H9 (cell line): ENCODE results near the gene CCDC3. TPM values are rescaled to one million over a fixed set of nuclear protein-coding genes. Genes with fewer than 3 reads are reported as not detected.

ENCODE experiments used
- DNase-seq: peaks from one replicate; pipeline ENCODE4 v3.0.0-alpha.2; 2017
- H2AFZ ChIP-seq: one replicate; pipeline ENCODE4 v1.6.1; 2013; ENCODE audit warnings: mild to moderate bottlenecking, low read length, control low read depth, moderate library complexity
- H2AK5ac ChIP-seq: 2 replicates; pipeline ENCODE4 v1.6.1; 2013; ENCODE audit warnings: low read length, control low read depth, mixed read lengths; ENCODE audit not compliant: insufficient read length
- H2BK120ac ChIP-seq: one replicate; pipeline ENCODE4 v1.6.1; 2013; ENCODE audit warnings: low read depth, mild to moderate bottlenecking, low read length, control low read depth, inconsistent platforms; ENCODE audit not compliant: poor library complexity, severe bottlenecking
- H2BK12ac ChIP-seq: 2 replicates; pipeline ENCODE4 v1.6.1; 2013; ENCODE audit warnings: low read length, control low read depth, mixed read lengths, low read depth; ENCODE audit not compliant: insufficient read length
- H2BK15ac ChIP-seq: 2 replicates; pipeline ENCODE4 v1.6.1; 2013; ENCODE audit warnings: low read depth, low read length, control low read depth
- H2BK20ac ChIP-seq: one replicate; pipeline ENCODE4 v1.6.1; 2013; ENCODE audit warnings: low read depth, mild to moderate bottlenecking, low read length, control low read depth, inconsistent platforms; ENCODE audit not compliant: poor library complexity, severe bottlenecking
- H2BK5ac ChIP-seq: 2 replicates; pipeline ENCODE4 v1.6.1; 2013; ENCODE audit warnings: low read length, control low read depth, mixed read lengths; ENCODE audit not compliant: insufficient read length
- H3K14ac ChIP-seq: 2 replicates; pipeline ENCODE4 v1.6.1; 2013; ENCODE audit warnings: low read length, control low read depth; ENCODE audit not compliant: insufficient read depth
- H3K18ac ChIP-seq: 2 replicates; pipeline ENCODE4 v1.6.1; 2013; ENCODE audit warnings: low read depth, mild to moderate bottlenecking, mixed read lengths, low read length, control low read depth; ENCODE audit not compliant: insufficient read length
- H3K23ac ChIP-seq: 2 replicates; pipeline ENCODE4 v1.6.1; 2013; ENCODE audit warnings: low read length, control low read depth, mixed read lengths, low read depth; ENCODE audit not compliant: insufficient read length
- H3K23me2 ChIP-seq: 2 replicates; pipeline ENCODE4 v1.6.1; 2013; ENCODE audit warnings: low read depth, mild to moderate bottlenecking, mixed read lengths, low read length, control low read depth; ENCODE audit not compliant: insufficient read length, poor library complexity, severe bottlenecking
- H3K27ac ChIP-seq: 2 replicates; pipeline ENCODE4 v1.5.1; 2013; ENCODE audit warnings: low read length, control low read depth, mixed read lengths, low read depth; ENCODE audit not compliant: insufficient read length
- H3K27me3 ChIP-seq: 2 replicates; pipeline ENCODE4 v1.6.1; 2013; ENCODE audit warnings: low read length, control low read depth, inconsistent platforms; ENCODE audit not compliant: insufficient read depth
- H3K4ac ChIP-seq: 2 replicates; pipeline ENCODE4 v1.6.1; 2013; ENCODE audit warnings: low read depth, mild to moderate bottlenecking, control low read depth, inconsistent platforms, low read length, moderate library complexity
- H3K4me1 ChIP-seq: 2 replicates; pipeline ENCODE4 v1.6.1; 2013; ENCODE audit warnings: low read length, control low read depth, inconsistent platforms; ENCODE audit not compliant: insufficient read depth
- H3K4me2 ChIP-seq: 2 replicates; pipeline ENCODE4 v1.6.1; 2013; ENCODE audit warnings: low read length, control low read depth, mixed read lengths; ENCODE audit not compliant: insufficient read length, insufficient read depth
- H3K56ac ChIP-seq: 2 replicates; pipeline ENCODE4 v1.6.1; 2013; ENCODE audit warnings: low read depth, mild to moderate bottlenecking, mixed read lengths, low read length, control low read depth; ENCODE audit not compliant: insufficient read length
- H3K79me1 ChIP-seq: 2 replicates; pipeline ENCODE4 v1.6.1; 2013; ENCODE audit warnings: low read depth, mild to moderate bottlenecking, moderate library complexity, low read length, control low read depth, inconsistent platforms; ENCODE audit not compliant: insufficient read depth, poor library complexity, severe bottlenecking
- H3K79me2 ChIP-seq: 2 replicates; pipeline ENCODE4 v1.6.1; 2013; ENCODE audit warnings: low read length, control low read depth, inconsistent platforms; ENCODE audit not compliant: insufficient read depth
- H3K9ac ChIP-seq: 2 replicates; pipeline ENCODE4 v1.6.1; 2013; ENCODE audit warnings: low read length, control low read depth, mixed read lengths; ENCODE audit not compliant: insufficient read length; ENCODE audit errors: extremely low read depth
- H3K9me3 ChIP-seq: one replicate; pipeline ENCODE4 v1.6.1; 2013; ENCODE audit warnings: low read depth, low read length, inconsistent platforms; ENCODE audit not compliant: control insufficient read depth
- H3T11ph ChIP-seq: one replicate; pipeline ENCODE4 v1.6.1; 2013; ENCODE audit warnings: mild to moderate bottlenecking, low read length, control low read depth, inconsistent platforms
- H4K20me1 ChIP-seq: one replicate; pipeline ENCODE4 v1.6.1; 2013; ENCODE audit not compliant: control insufficient read depth, insufficient read length, insufficient read depth
- H4K5ac ChIP-seq: 2 replicates; pipeline ENCODE4 v1.6.1; 2013; ENCODE audit warnings: low read depth, mild to moderate bottlenecking, mixed read lengths, low read length, control low read depth; ENCODE audit not compliant: insufficient read length
- H4K8ac ChIP-seq: replicated peaks from 2 replicates; pipeline ENCODE4 v1.6.1; 2013; ENCODE audit warnings: low read length, control low read depth, mixed read lengths, low read depth; ENCODE audit not compliant: insufficient read length
- H4K91ac ChIP-seq: 2 replicates; pipeline ENCODE4 v1.6.1; 2013; ENCODE audit warnings: low read depth, mild to moderate bottlenecking, moderate library complexity, mixed read lengths, low read length, control low read depth; ENCODE audit not compliant: insufficient read length
- H3K27ac Mint-ChIP-seq, 3 experiments: 2 replicates in 2 of 3; 3 replicates in 1 of 3; pipeline ENCODE4 v1.8.0; 2020 to 2021; ENCODE audit warnings: mixed read lengths in 3 of 3, mild to moderate bottlenecking in 1 of 3, moderate library complexity in 1 of 3
- H3K27me3 Mint-ChIP-seq: 2 replicates; pipeline ENCODE4 v1.8.0; 2021; ENCODE audit warnings: low read depth, mild to moderate bottlenecking, moderate library complexity, mixed read lengths
- H3K36me3 Mint-ChIP-seq, 3 experiments: 2 replicates in 2 of 3; 3 replicates in 1 of 3; pipeline ENCODE4 v1.8.0; 2020 to 2021; ENCODE audit warnings: low read depth in 3 of 3, mixed read lengths in 3 of 3; ENCODE audit not compliant: insufficient read depth in 1 of 3
- H3K4me1 Mint-ChIP-seq, 2 experiments: 2 replicates each; pipeline ENCODE4 v1.8.0; 2020; ENCODE audit warnings: mixed read lengths in 2 of 2
- H3K4me3 Mint-ChIP-seq, 2 experiments: 2 replicates in 1 of 2; 3 replicates in 1 of 2; pipeline ENCODE4 v1.8.0; 2020 to 2021; ENCODE audit warnings: mild to moderate bottlenecking in 2 of 2, mixed read lengths in 2 of 2, moderate library complexity in 1 of 2
- H3K9me3 Mint-ChIP-seq, 2 experiments: 2 replicates in 1 of 2; 3 replicates in 1 of 2; pipeline ENCODE4 v1.8.0; 2020; ENCODE audit warnings: mild to moderate bottlenecking in 2 of 2, mixed read lengths in 2 of 2, moderate library complexity in 1 of 2
- WGBS: extraction: QIAGEN DNeasy Blood & Tissue Kit; methylation state at CpG from one replicate; pipeline ENCODE4 v1.1.7; 2013; ENCODE audit warnings: missing lambda C conversion rate, low lambda C conversion rate, mixed read lengths; ENCODE audit not compliant: insufficient read length; ENCODE audit errors: extremely low coverage; 5-methylcytosine and 5-hydroxymethylcytosine counted together
- total RNA-seq: library from RNA; stranded (reverse); gene quantifications from 2 replicates; pipeline ENCODE4 v1.2.1, GENCODE V29; 2021
- TF ChIP-seq, protein P1 (sequence below): fragments of 200-600 bp; sonication (generic); conservative IDR thresholded peaks from 3 replicates; pipeline ENCODE4 v1.8.0; 2021; ENCODE audit warnings: antibody characterized with exemption, mild to moderate bottlenecking

Gene CCDC3
- total RNA-seq, 1 experiment from 2014 or later: 2.3 TPM

DNA sequence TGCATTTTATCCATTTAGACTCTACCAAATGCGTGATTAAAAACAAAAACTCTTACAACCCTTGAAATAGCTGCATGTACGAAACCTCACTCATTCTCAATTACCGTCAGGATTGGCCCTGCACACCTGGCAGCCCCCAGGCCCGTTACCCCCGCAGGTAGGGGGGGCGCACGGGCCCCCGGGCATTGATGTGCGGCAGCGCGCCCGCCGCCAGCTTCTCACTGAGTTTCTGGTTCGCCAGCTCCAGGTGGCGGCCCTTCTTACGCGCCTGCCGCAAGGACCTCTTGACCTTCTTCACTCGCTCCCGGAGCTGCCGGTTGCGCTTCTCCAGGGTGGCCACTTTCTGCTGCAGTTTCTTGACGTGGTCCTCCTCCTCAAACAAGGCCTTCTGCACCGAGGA lies 103.2 kb downstream of the CCDC3 start:
- DNase-seq: no peak
- WGBS: no CpG with 5 or more reads among the region's 24 CpGs

More for the DNA sequence above, 103.2 kb downstream of the CCDC3 start:
- no peaks in the 10 kb centered on the region for H3K79me2 ChIP-seq
- H3K27ac Mint-ChIP-seq: no peak overlapping the region
- H3K9me3 ChIP-seq: no peaks in the 10 kb centered on the region
- TF ChIP-seq, protein P1, sequence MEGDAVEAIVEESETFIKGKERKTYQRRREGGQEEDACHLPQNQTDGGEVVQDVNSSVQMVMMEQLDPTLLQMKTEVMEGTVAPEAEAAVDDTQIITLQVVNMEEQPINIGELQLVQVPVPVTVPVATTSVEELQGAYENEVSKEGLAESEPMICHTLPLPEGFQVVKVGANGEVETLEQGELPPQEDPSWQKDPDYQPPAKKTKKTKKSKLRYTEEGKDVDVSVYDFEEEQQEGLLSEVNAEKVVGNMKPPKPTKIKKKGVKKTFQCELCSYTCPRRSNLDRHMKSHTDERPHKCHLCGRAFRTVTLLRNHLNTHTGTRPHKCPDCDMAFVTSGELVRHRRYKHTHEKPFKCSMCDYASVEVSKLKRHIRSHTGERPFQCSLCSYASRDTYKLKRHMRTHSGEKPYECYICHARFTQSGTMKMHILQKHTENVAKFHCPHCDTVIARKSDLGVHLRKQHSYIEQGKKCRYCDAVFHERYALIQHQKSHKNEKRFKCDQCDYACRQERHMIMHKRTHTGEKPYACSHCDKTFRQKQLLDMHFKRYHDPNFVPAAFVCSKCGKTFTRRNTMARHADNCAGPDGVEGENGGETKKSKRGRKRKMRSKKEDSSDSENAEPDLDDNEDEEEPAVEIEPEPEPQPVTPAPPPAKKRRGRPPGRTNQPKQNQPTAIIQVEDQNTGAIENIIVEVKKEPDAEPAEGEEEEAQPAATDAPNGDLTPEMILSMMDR: no peak
- no peaks in the 10 kb centered on the region for H3K36me3 Mint-ChIP-seq
- H2BK12ac ChIP-seq: no peak overlapping the region
- no peaks in the 10 kb centered on the region for H4K20me1 ChIP-seq
- H3K4me1 Mint-ChIP-seq: peaks cover 18% of the 10 kb centered on the region in 2 experiments
- H3K4me2 ChIP-seq: no peak overlapping the region
- peaks cover 2 to 6% of the 10 kb centered on the region in 2 experiments; a peak in 4 of 5 replicates for H3K9me3 Mint-ChIP-seq
- H2BK120ac ChIP-seq: no peak overlapping the region
- H3K4ac ChIP-seq: no peak overlapping the region
- no peaks in the 10 kb centered on the region for H3K4me1 ChIP-seq
- H3K4me3 Mint-ChIP-seq: no peak overlapping the region
- H3K27ac ChIP-seq: no peak overlapping the region
- H3K79me1 ChIP-seq: no peaks in the 10 kb centered on the region
- no peak overlapping the region for H4K8ac ChIP-seq
- no peaks in the 10 kb centered on the region for H3K27me3 ChIP-seq
- H3T11ph ChIP-seq: no peak overlapping the region
- H3K18ac ChIP-seq: no peak overlapping the region
- H2BK5ac ChIP-seq: no peak overlapping the region
- H2AFZ ChIP-seq: no peak overlapping the region
- no peaks in the 10 kb centered on the region; the same call in none of the 2 replicates for H3K27me3 Mint-ChIP-seq
- no peak overlapping the region for H3K56ac ChIP-seq
- H3K14ac ChIP-seq: no peak overlapping the region
- H2BK20ac ChIP-seq: no peak overlapping the region
- no peak overlapping the region for H3K23ac ChIP-seq
- H3K23me2 ChIP-seq: no peaks in the 10 kb centered on the region
- no peak overlapping the region for H4K5ac ChIP-seq
- no peak overlapping the region for H2AK5ac ChIP-seq
- H3K9ac ChIP-seq: no peak overlapping the region
- no peak overlapping the region for H2BK15ac ChIP-seq
- H4K91ac ChIP-seq: no peak overlapping the region
